Lung microvascular endothelial cell (primary cell): ENCODE data around the gene FCER2. TPM values are rescaled to one million over a fixed set of nuclear protein-coding genes. Genes with fewer than 3 reads are reported as not detected.

Source experiments
- DNase-seq, 2 donors: peaks; one replicate each; pipeline versions ENCODE4 v3.0.0 to v3.0.0-alpha.2; 2010; ENCODE audit warnings: low read depth in 2 of 2
- total RNA-seq: library from RNA; depleted of rRNA; stranded (reverse); fragments of >200 nt; gene quantifications from 2 replicates; pipeline ENCODE4 v1.2.1, GENCODE V29; 2014

FCER2 gene
- total RNA-seq, 1 donor from 2014 or later = not detected

- no peak for DNase-seq
These were observed 780 bp downstream of the FCER2 start for GRCh38 chr19:7701049-7701653.

GRCh38 chr19:7699417-7700401, 2.2 kb downstream of the FCER2 start:
- no peak for DNase-seq

GRCh38 chr19:7699003-7699402, 2.9 kb downstream of the FCER2 start:
- DNase-seq = no peak

- no peak for DNase-seq
These were observed 3.3 kb downstream of the FCER2 start for GRCh38 chr19:7698583-7698982.

GRCh38 chr19:7697721-7698287, 4.1 kb downstream of the FCER2 start:
- DNase-seq = no peak

GRCh38 chr19:7694499-7694898, 7.4 kb downstream of the FCER2 start:
- DNase-seq = no peak

- no peak for DNase-seq
These were observed 9.4 kb downstream of the FCER2 start for GRCh38 chr19:7692417-7693088.

- no peak for DNase-seq
These were observed 10.4 kb downstream of the FCER2 start for GRCh38 chr19:7691497-7691896.

GRCh38 chr19:7690779-7691258, 11.1 kb downstream of the FCER2 start:
- no peak for DNase-seq

- DNase-seq = no peak
These were observed 12.8 kb downstream of the FCER2 start for GRCh38 chr19:7689165-7689564.

- DNase-seq = no peak
These were observed 14.8 kb downstream of the FCER2 start for GRCh38 chr19:7687177-7687576.

GRCh38 chr19:7685546-7686445, 16.1 kb downstream of the FCER2 start:
- no peak for DNase-seq

- DNase-seq = no peak
These were observed 19.6 kb downstream of the FCER2 start for GRCh38 chr19:7682175-7682855.

- DNase-seq = peak; percentile 72 to 83
These were observed 20.4 kb downstream of the FCER2 start for GRCh38 chr19:7681340-7682174.

- DNase-seq = peak; percentile 84 to 90
These were observed 21.2 kb downstream of the FCER2 start, which contains the start of gene TRAPPC5 for GRCh38 chr19:7680606-7681339. TRAPPC5 (plus strand) TSS chr19:7680833; CDS start chr19:7682254, 1,421 bp downstream.

- no peak for DNase-seq
These were observed 21.9 kb downstream of the FCER2 start for GRCh38 chr19:7679771-7680605.

GRCh38 chr19:7678971-7679751, 22.8 kb downstream of the FCER2 start:
- DNase-seq = peak; percentile 24 to 44
